GM12878 (cell line): ENCODE results near the gene PRMT1. TPM values are rescaled to one million over a fixed set of nuclear protein-coding genes. Genes with fewer than 3 reads are reported as not detected.

Source experiments
- EED ChIP-seq: sonication (generic); IDR thresholded peaks from 2 replicates; pipeline ENCODE4 v1.6.1; 2016; ENCODE audit warnings: antibody characterized with exemption, low read depth
- SMAD1 ChIP-seq: fragments of 450-650 bp; IDR thresholded peaks from 2 replicates; pipeline ENCODE4 v1.6.1; 2018; ENCODE audit warnings: mild to moderate bottlenecking, low read depth; ENCODE audit not compliant: partially characterized antibody
- SRF ChIP-seq, 2 experiments: IDR thresholded peaks; 2 replicates each; pipeline ENCODE4 v1.6.1; 2011; ENCODE audit warnings: low read depth in 2 of 2, low read length in 2 of 2, mild to moderate bottlenecking in 1 of 2, moderate library complexity in 1 of 2
- polyA plus RNA-seq, 11 experiments: library from polyadenylated mRNA; depleted of rRNA in 4 of 11; unstranded in 6 of 11; stranded (reverse) in 5 of 11; fragments of >200 nt; fragmentation: Nextera tagmentation in 4 of 11; fragmentation: Illumina TruSeq in 1 of 11; extraction: Ambion mirVana in 4 of 11; extraction: Trizol in 1 of 11; gene quantifications; 1 replicate in 1 of 11; 2 replicates in 10 of 11; pipeline versions ENCODE4 v1.2.1 to v1.2.3, GENCODE V29; 2011 to 2016; ENCODE audit warnings: inconsistent platforms in 2 of 11, missing spikeins in 2 of 11, low read depth in 1 of 11
- total RNA-seq, 4 experiments: library from RNA; depleted of rRNA in 3 of 4; stranded (reverse); fragments of >200 nt in 3 of 4; fragmentation: Illumina TruSeq in 1 of 4; extraction: Trizol in 1 of 4; gene quantifications; 2 replicates each; pipeline versions ENCODE4 v1.2.1 to v1.2.3, GENCODE V29; 2013 to 2021
- TF ChIP-seq, protein P1 (sequence below): IDR thresholded peaks from 2 replicates; pipeline ENCODE4 v1.6.1; 2011; ENCODE audit warnings: mild to moderate bottlenecking, low read depth, low read length, moderate library complexity; ENCODE audit not compliant: insufficient replicate concordance
- TF ChIP-seq, protein P2 (sequence below): IDR thresholded peaks from 2 replicates; pipeline ENCODE4 v1.6.1; 2011; ENCODE audit warnings: borderline replicate concordance, low read depth, mild to moderate bottlenecking, moderate library complexity, low read length; ENCODE audit not compliant: insufficient read depth, poor library complexity, severe bottlenecking

PRMT1 gene
- total and polyA plus RNA-seq, 10 of the 15 experiments (the other 5 are each of a cell fraction or from before 2014, with no cell fraction given) = 19.9 to 667 (median 444) TPM

DNA sequence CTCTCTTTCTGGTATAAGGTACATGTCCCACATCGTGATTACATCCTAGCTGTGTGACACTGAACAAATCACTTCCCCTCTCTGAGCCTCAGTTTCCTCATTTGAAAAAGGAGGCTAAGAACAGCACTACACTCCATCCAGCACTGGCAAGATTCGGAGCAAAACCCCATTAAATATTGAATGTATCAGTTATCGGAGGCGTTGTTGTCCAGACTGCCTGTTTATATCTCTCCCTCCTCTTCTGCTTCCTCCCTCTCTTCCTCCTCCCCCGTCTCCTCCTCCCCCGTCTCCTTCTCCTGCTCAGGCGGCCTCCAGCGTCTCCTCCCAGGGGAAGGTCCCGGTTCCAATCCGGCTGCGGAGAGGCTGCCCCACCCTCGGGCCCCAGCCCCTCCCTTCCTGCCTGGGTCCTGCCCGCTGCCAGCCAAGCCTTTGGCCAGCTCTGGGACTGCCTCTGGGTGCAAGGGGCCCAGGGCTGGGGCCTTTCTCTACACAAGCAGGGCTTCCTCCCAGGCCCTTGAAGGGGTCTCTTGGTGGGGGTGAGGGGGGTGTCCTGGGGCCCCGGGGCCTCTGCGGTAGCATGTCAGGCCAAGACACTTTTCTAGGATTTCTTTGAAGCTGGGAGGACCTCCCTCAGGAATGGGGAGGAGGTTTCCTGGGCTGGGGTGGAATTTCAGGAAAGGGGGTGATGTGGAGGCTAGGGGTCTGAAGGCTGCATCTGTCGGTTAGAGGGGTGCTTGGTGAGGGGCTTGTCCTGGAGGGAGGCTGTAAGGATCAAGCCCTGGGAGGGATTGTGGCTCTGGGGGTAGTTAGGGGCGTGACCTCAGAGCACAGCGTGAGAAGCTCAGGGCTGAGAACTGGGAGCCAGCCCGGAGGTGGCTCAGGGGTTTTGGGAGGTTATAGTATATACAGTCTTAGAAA lies 39.0 kb upstream of the PRMT1 start (continued):
- TF ChIP-seq, protein P1, sequence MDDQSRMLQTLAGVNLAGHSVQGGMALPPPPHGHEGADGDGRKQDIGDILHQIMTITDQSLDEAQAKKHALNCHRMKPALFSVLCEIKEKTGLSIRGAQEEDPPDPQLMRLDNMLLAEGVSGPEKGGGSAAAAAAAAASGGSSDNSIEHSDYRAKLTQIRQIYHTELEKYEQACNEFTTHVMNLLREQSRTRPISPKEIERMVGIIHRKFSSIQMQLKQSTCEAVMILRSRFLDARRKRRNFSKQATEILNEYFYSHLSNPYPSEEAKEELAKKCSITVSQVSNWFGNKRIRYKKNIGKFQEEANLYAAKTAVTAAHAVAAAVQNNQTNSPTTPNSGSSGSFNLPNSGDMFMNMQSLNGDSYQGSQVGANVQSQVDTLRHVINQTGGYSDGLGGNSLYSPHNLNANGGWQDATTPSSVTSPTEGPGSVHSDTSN = no peak
- TF ChIP-seq, protein P2, sequence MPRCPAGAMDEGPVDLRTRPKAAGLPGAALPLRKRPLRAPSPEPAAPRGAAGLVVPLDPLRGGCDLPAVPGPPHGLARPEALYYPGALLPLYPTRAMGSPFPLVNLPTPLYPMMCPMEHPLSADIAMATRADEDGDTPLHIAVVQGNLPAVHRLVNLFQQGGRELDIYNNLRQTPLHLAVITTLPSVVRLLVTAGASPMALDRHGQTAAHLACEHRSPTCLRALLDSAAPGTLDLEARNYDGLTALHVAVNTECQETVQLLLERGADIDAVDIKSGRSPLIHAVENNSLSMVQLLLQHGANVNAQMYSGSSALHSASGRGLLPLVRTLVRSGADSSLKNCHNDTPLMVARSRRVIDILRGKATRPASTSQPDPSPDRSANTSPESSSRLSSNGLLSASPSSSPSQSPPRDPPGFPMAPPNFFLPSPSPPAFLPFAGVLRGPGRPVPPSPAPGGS = no peak
- TF ChIP-seq SMAD1 = no peak
- no peak for TF ChIP-seq SRF (IDR thresholded peaks at IDR 0.05; ENCODE audit: low read depth in 2 of 2, low read length in 2 of 2)
- TF ChIP-seq EED = no peak
